MM.1S (cell line): Measurements from ENCODE around the gene KDM4B.

Experiments
- DNase-seq: peaks from one replicate; pipeline ENCODE4 v3.0.0-alpha.2; 2015
- H2AFZ ChIP-seq: fragments of 300-600 bp; sonication (generic); 2 replicates; pipeline ENCODE4 v1.6.0; 2016; ENCODE audit warnings: antibody characterized with exemption, low read length
- H3F3A ChIP-seq: fragments of 300-600 bp; sonication (generic); 2 replicates; pipeline ENCODE4 v1.6.1; 2016; ENCODE audit warnings: mild to moderate bottlenecking, antibody characterized with exemption, low read length, moderate library complexity, mixed read lengths; ENCODE audit not compliant: insufficient read depth
- H3K27ac ChIP-seq: fragments of 300-600 bp; sonication (generic); 2 replicates; pipeline ENCODE4 v1.5.1; 2016; ENCODE audit warnings: mild to moderate bottlenecking, low read length
- H3K27me3 ChIP-seq: fragments of 300-600 bp; sonication (generic); replicated peaks from 2 replicates; pipeline ENCODE4 v1.6.0; 2016; ENCODE audit warnings: low read length; ENCODE audit not compliant: insufficient read depth
- H3K36me3 ChIP-seq: fragments of 300-600 bp; sonication (generic); replicated peaks from 2 replicates; pipeline ENCODE4 v1.6.1; 2016; ENCODE audit warnings: mild to moderate bottlenecking, low read length, mixed read lengths; ENCODE audit not compliant: insufficient read depth
- H3K4me1 ChIP-seq: fragments of 300-600 bp; sonication (generic); 2 replicates; pipeline ENCODE4 v1.6.1; 2016; ENCODE audit warnings: low read length, mixed read lengths
- H3K4me2 ChIP-seq: fragments of 300-600 bp; sonication (generic); 2 replicates; pipeline ENCODE4 v1.6.0; 2016; ENCODE audit warnings: low read depth, low read length
- H3K4me3 ChIP-seq: fragments of 300-600 bp; sonication (generic); 2 replicates; pipeline ENCODE4 v1.5.1; 2016; ENCODE audit warnings: low read length, mixed read lengths
- H3K79me2 ChIP-seq: fragments of 300-600 bp; sonication (generic); 2 replicates; pipeline ENCODE4 v1.6.1; 2016; ENCODE audit warnings: mixed run types, low read length, mixed read lengths
- H3K9ac ChIP-seq: fragments of 300-600 bp; sonication (generic); 2 replicates; pipeline ENCODE4 v1.6.1; 2016; ENCODE audit warnings: low read length, mixed read lengths
- H3K9me2 ChIP-seq: fragments of 300-600 bp; sonication (generic); replicated peaks from 2 replicates; pipeline ENCODE4 v1.6.1; 2016; ENCODE audit warnings: mild to moderate bottlenecking, low read length, mixed read lengths; ENCODE audit not compliant: insufficient read depth
- H3K9me3 ChIP-seq: fragments of 300-600 bp; sonication (generic); replicated peaks from 2 replicates; pipeline ENCODE4 v1.6.1; 2016; ENCODE audit warnings: mild to moderate bottlenecking, low read length, mixed read lengths; ENCODE audit not compliant: insufficient read depth
- H4K20me1 ChIP-seq: fragments of 300-600 bp; sonication (generic); 2 replicates; pipeline ENCODE4 v1.6.1; 2016; ENCODE audit warnings: mild to moderate bottlenecking, low read length, moderate library complexity, mixed read lengths; ENCODE audit not compliant: insufficient read depth
- CTCF ChIP-seq: fragments of 300-600 bp; sonication (generic); IDR thresholded peaks from 2 replicates; pipeline ENCODE4 v1.5.1; 2016; ENCODE audit warnings: antibody characterized with exemption, low read length, mixed read lengths
- EZH2 ChIP-seq: fragments of 300-600 bp; sonication (generic); optimal IDR thresholded peaks from 2 replicates; pipeline ENCODE3; 2017; ENCODE audit warnings: low read depth, mild to moderate bottlenecking, antibody characterized with exemption, low read length, mixed read lengths
- EZH2phosphoT487 ChIP-seq: fragments of 300-600 bp; sonication (generic); IDR thresholded peaks from 2 replicates; pipeline ENCODE4 v1.6.1; 2018; ENCODE audit warnings: antibody characterized with exemption, low read length

KDM4B gene

GRCh38 chr19:5063873-5064645 is 95.1 kb downstream of the KDM4B start:
- no peak overlapping the region for H3K4me2 ChIP-seq
- no peak for DNase-seq
- no peaks in the 10 kb centered on the region for H3K36me3 ChIP-seq
- no peak overlapping the region for H3K4me3 ChIP-seq
- H3K9me3 ChIP-seq = no peaks in the 10 kb centered on the region
- no peaks in the 10 kb centered on the region for H3F3A ChIP-seq
- TF ChIP-seq EZH2 (no peak), EZH2phosphoT487 (no peak), CTCF (no peak)
- H2AFZ ChIP-seq = no peak overlapping the region
- H3K79me2 ChIP-seq = no peaks in the 10 kb centered on the region
- H3K27ac ChIP-seq = no peak overlapping the region
- no peak overlapping the region for H3K9ac ChIP-seq
- no peaks in the 10 kb centered on the region for H3K4me1 ChIP-seq
- H3K27me3 ChIP-seq = no peaks in the 10 kb centered on the region
- H4K20me1 ChIP-seq = no peaks in the 10 kb centered on the region
- H3K9me2 ChIP-seq = no peaks in the 10 kb centered on the region

- no peaks in the 10 kb centered on the region for H3K27me3 ChIP-seq
- no peaks in the 10 kb centered on the region for H3K4me1 ChIP-seq
- H3K9me2 ChIP-seq = no peaks in the 10 kb centered on the region
- no peak overlapping the region for H3K27ac ChIP-seq
- no peak overlapping the region for H3K4me3 ChIP-seq
- no peak for TF ChIP-seq CTCF
- no peak for TF ChIP-seq EZH2
- no peak for TF ChIP-seq EZH2phosphoT487
- H4K20me1 ChIP-seq = no peaks in the 10 kb centered on the region
- no peaks in the 10 kb centered on the region for H3K36me3 ChIP-seq
- H3K9ac ChIP-seq = no peak overlapping the region
- H3F3A ChIP-seq = no peaks in the 10 kb centered on the region
- no peak overlapping the region for H2AFZ ChIP-seq
- H3K9me3 ChIP-seq = no peaks in the 10 kb centered on the region
- no peak overlapping the region for H3K4me2 ChIP-seq
- DNase-seq = no peak
- H3K79me2 ChIP-seq = no peaks in the 10 kb centered on the region
Measured at GRCh38 chr19:5064896-5065295, 96.0 kb downstream of the KDM4B start.

GRCh38 chr19:5065663-5066093 is 96.8 kb downstream of the KDM4B start:
- TF ChIP-seq CTCF = no peak
- no peak for TF ChIP-seq EZH2
- TF ChIP-seq EZH2phosphoT487 = no peak
- H3K27ac ChIP-seq = no peak overlapping the region
- no peak overlapping the region for H3K4me3 ChIP-seq

More at GRCh38 chr19:5065663-5066093, 96.8 kb downstream of the KDM4B start:
- H3K4me1 ChIP-seq = no peaks in the 10 kb centered on the region
- H3K9me2 ChIP-seq = no peaks in the 10 kb centered on the region
- H3F3A ChIP-seq = no peaks in the 10 kb centered on the region
- H2AFZ ChIP-seq = no peak overlapping the region
- no peak overlapping the region for H3K4me2 ChIP-seq
- H3K9ac ChIP-seq = no peak overlapping the region
- H3K9me3 ChIP-seq = no peaks in the 10 kb centered on the region
- no peaks in the 10 kb centered on the region for H3K27me3 ChIP-seq
- no peaks in the 10 kb centered on the region for H4K20me1 ChIP-seq
- no peaks in the 10 kb centered on the region; the same call in 1 of the 2 replicates for H3K79me2 ChIP-seq
- H3K36me3 ChIP-seq = no peaks in the 10 kb centered on the region
- DNase-seq = no peak
